ENCODE data around the gene PEX13. TPM values are rescaled to one million over a fixed set of nuclear protein-coding genes. Genes with fewer than 3 reads are reported as not detected.

The PEX13 gene
- total RNA-seq, 1 experiment from 2014 or later, result 22.4 TPM

DNA sequence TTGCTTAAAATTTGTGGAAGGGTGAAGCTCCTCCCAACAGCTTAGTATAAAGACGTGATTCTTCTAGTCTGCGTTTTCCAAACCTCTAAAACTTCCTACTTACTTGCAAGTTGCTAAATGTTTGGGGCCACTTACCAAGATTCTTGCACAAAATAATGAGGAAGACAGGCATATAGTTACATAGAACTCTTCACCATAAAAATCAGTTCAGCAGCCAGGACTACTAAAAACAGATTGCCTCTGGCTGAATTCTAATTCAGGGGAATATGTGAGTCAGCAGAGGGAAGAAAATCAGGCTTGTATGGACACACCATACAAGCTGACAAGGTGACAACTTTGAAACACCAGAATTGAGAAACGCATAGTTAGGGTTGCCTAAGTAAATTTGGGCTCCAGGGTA, 2.8 kb upstream of the PEX13 start:
- Mint-ChIP-seq H3K27ac (no peak overlapping the region; a peak in 1 of 7 replicates), H3K4me1 (peaks cover 11 to 18% of the 10 kb centered on the region in 2 experiments), H3K4me3 (no peak overlapping the region; a peak in 1 of 5 replicates), H3K36me3 (ENCODE audit: insufficient read depth in 1 of 3, low read depth in 3 of 3) (no peaks in the 10 kb centered on the region), H3K9me3 (no peaks in the 10 kb centered on the region), H3K27me3 (ENCODE audit: low read depth) (no peaks in the 10 kb centered on the region)
- no peaks in the 10 kb centered on the region; the same call in 1 of the 2 replicates for H3K79me2 ChIP-seq (ENCODE audit: insufficient read depth, low read length)
- H2AK5ac ChIP-seq (ENCODE audit: insufficient read length, low read length), result no peak overlapping the region
- H3K4ac ChIP-seq (ENCODE audit: low read depth, low read length), result no peak overlapping the region
- H4K8ac ChIP-seq (replicated peaks; ENCODE audit: insufficient read length, low read depth, low read length), result no peak overlapping the region
- no peak overlapping the region for H2BK120ac ChIP-seq (ENCODE audit: low read depth, low read length, poor library complexity, severe bottlenecking)
- no peak overlapping the region for H4K5ac ChIP-seq (ENCODE audit: insufficient read length, low read depth, low read length)
- H2BK20ac ChIP-seq (ENCODE audit: low read depth, low read length, poor library complexity, severe bottlenecking), result no peak overlapping the region
- WGBS (ENCODE audit: extremely low coverage, insufficient read length, low lambda C conversion rate), result no CpG with 5 or more reads among the region's 3 CpGs
- no peak overlapping the region for H3K23ac ChIP-seq (ENCODE audit: insufficient read length, low read depth, low read length)
- H4K91ac ChIP-seq (ENCODE audit: insufficient read length, low read depth, low read length), result no peak overlapping the region
- H3K4me1 ChIP-seq (ENCODE audit: insufficient read depth, low read length), result no peaks in the 10 kb centered on the region
- no peak overlapping the region for H3K18ac ChIP-seq (ENCODE audit: insufficient read length, low read depth, low read length)
- no peak overlapping the region for H2BK12ac ChIP-seq (ENCODE audit: insufficient read length, low read depth, low read length)
- H3K23me2 ChIP-seq (ENCODE audit: insufficient read length, low read depth, low read length, poor library complexity, severe bottlenecking), result peaks cover 6% of the 10 kb centered on the region
- H3T11ph ChIP-seq (ENCODE audit: low read length), result no peak overlapping the region
- no peak overlapping the region for H2BK15ac ChIP-seq (ENCODE audit: low read depth, low read length)
- H3K4me2 ChIP-seq (ENCODE audit: insufficient read depth, insufficient read length, low read length), result no peak overlapping the region
- H3K27ac ChIP-seq (ENCODE audit: insufficient read length, low read depth, low read length), result no peak overlapping the region
- no peak for DNase-seq
- TF ChIP-seq, protein P1, sequence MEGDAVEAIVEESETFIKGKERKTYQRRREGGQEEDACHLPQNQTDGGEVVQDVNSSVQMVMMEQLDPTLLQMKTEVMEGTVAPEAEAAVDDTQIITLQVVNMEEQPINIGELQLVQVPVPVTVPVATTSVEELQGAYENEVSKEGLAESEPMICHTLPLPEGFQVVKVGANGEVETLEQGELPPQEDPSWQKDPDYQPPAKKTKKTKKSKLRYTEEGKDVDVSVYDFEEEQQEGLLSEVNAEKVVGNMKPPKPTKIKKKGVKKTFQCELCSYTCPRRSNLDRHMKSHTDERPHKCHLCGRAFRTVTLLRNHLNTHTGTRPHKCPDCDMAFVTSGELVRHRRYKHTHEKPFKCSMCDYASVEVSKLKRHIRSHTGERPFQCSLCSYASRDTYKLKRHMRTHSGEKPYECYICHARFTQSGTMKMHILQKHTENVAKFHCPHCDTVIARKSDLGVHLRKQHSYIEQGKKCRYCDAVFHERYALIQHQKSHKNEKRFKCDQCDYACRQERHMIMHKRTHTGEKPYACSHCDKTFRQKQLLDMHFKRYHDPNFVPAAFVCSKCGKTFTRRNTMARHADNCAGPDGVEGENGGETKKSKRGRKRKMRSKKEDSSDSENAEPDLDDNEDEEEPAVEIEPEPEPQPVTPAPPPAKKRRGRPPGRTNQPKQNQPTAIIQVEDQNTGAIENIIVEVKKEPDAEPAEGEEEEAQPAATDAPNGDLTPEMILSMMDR (conservative IDR thresholded peaks at IDR 0.05), result no peak
- no peak overlapping the region for H3K56ac ChIP-seq (ENCODE audit: insufficient read length, low read depth, low read length)
- H3K9me3 ChIP-seq (ENCODE audit: control insufficient read depth, low read depth, low read length), result no peaks in the 10 kb centered on the region
- H4K20me1 ChIP-seq (ENCODE audit: control insufficient read depth, insufficient read depth, insufficient read length), result no peaks in the 10 kb centered on the region
- no peaks in the 10 kb centered on the region for H3K27me3 ChIP-seq (ENCODE audit: insufficient read depth, low read length)
- no peaks in the 10 kb centered on the region for H3K79me1 ChIP-seq (ENCODE audit: insufficient read depth, low read depth, low read length, poor library complexity, severe bottlenecking)
- H3K9ac ChIP-seq (ENCODE audit: extremely low read depth, insufficient read length, low read length), result no peak overlapping the region
- H2AFZ ChIP-seq (ENCODE audit: low read length), result no peak overlapping the region
- no peak overlapping the region for H2BK5ac ChIP-seq (ENCODE audit: insufficient read length, low read length)
- no peak overlapping the region for H3K14ac ChIP-seq (ENCODE audit: insufficient read depth, low read length)

All from H9 (cell line).